ENCODE data around the gene MFN2.

DNA sequence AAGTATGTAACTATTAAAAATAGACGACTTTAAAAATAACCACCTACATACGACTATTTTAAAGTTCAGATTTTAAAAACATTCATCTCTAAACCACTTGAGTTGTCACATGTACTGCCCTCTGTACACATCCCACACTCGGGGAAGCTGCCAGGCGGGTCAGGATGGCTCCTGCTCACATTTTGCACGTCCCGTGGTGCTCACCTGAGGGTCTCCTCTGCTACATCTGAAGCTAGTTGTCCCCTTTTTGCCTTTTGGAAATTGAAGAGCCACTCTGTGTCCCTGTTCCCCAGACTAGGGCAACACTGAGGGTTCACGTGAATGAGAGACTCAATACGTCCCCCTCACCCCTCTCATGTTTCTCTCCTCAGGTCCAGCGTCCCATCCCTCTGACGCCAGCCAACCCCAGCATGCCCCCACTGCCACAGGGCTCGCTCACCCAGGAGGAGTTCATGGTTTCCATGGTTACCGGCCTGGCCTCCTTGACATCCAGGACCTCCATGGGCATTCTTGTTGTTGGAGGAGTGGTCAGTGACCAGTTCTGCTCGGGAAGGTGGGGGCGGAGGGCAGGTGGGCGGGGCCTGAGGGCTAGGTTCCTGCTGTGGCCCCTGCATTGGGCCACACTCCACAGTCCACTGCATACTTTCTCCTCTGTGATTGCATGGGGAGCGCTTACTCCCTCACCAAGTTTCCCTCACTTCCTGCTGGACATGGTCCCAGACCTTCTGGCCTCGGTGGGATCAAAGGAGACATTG is 26.1 kb downstream of the MFN2 start:
- no peak for TF ChIP-seq YY1 (IDR thresholded peaks at IDR 0.05; ENCODE audit: insufficient read depth, insufficient read length)
- no peak for TF ChIP-seq SUZ12 (IDR thresholded peaks at IDR 0.05; ENCODE audit: extremely low read depth, insufficient read depth, insufficient read length)

All from NT2/D1 (cell line).